Activated CD8-positive, alpha-beta memory T cell treated with anti-CD3 and anti-CD28 coated beads for 24 hours (primary cell): ENCODE results near the gene CCNT2.
"Not testable (repeated sequence)": the region's sequence is repeated elsewhere in the genome, so short reads cannot be mapped to it uniquely, and the experiment has no call there.

Experiments
- DNase-seq: peaks from one replicate; pipeline ENCODE4 v3.0.0-alpha.2; 2020

The CCNT2 gene

DNA sequence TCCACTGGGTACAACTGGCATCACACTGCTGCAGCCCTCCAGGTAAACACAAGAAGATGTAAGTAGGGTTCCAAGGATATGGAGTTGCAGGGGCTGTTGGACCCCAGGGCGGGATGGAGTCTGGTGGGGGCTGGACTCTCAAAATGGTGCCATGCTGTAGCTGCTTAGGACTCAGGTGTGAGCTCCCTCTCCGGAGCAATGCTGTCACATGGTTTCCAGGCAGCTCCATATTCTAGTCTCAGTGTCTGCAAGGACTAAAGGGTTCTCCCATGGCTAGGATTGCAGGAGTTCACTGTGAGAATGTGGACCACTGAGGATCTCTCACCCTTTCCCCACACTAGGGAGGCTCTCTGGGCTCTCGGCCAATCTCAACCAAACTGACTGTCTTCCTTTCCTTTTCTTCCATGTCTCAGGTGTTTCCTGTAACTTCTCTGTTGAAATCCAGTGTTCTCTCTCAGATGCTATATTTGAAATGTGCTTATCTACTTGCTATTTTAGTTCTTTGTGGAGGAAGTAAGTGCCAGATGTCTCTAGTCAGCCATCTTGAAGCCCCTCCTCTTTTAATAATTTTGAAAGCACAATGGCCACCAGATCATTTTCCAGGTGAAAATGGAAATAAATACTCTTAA is 57.6 kb downstream of the CCNT2 start:
- no peak for DNase-seq

DNA sequence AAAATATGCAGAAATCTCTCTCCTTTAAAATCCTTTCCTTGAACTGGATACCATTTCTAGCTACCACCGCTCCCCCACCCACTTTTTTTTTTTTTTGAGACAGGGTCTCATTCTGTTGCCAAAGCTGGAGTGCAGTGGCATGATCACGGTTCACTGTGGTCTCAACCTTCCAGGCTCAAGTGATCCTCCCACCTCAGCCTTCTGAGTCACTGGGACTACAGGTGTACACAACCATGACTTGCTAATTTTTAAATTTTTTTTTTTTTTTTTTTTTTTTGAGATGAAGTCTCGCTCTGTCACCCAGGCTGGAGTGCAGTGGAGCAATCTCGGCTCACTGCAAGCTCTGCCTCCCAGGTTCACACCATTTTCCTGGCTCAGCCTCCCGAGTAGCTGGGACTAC is 58.5 kb downstream of the CCNT2 start:
- not testable (repeated sequence) for DNase-seq

DNA sequence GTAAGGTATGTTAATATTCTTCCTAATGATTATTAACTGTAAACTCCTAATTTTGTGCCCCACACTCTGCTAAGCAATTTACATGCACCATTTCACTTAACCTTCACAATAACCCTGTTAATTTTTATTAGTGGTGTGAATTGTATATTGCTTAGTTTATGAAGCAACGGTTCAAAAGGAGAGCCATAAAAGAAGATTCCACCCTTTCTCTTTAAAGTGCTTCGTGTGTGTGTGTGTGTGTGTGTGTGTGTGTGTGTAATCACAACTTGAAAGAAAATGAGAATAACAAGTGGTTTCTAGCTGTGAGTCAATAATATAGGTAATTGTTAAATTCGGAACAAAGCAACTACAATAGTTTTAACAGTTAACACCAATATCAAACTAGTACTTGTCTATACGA is 60.6 kb downstream of the CCNT2 start:
- no peak for DNase-seq

DNA sequence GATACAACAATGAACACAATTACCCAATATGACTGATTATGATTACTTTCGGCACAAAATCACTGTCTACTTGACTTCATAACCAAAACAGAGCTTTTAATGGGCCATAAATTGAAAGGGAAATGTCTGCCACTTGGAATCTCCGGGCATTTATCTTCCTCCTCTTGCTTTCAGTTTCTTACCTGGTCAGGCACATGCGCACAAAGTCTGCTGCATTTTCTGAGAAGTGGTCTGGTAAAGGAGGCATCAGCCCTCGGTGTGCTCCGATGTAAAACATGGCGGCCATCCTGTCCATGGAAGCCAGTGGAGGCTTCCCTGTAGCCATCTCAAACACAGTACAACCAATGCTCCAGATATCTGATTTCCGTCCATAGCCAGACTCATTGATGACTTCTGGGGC is 62.0 kb downstream of the CCNT2 start:
- DNase-seq = no peak

DNA sequence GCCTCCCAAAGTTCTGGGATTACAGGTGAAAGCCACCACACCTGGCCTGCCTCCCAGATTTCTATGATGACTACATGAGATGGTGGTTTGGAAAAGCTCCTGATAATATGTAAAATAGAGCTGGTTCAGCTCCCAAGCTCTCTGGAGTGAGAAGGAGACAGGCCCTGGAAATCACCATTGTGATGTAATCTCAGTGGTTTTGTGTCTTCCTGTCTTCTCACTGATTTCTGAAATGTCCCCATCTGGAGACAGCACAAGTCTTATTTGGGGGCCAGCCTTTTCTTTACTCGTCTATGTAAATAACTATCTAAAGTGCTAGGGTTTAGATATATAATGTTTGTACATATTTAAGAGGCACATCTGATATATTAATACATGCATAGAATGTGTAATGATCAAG is 64.0 kb downstream of the CCNT2 start:
- DNase-seq = no peak

DNA sequence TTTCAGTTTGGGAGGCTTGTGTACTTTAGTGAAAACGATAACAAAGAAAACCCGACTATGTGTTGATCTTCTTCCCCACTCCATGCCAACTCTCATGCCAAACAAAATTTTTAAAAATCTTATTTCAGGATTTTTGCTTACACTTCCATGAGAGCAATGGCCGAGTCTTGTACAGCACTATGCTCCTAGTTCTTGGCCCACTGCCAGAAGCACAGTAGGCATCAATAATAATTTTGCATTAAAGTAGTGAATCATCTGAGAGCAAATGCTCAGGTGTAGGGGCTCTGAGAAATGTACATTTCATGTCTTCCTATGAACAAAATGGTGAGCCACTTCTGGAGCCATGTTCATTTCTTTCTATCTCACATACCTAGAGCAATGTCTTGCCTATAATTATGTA is 66.4 kb downstream of the CCNT2 start:
- DNase-seq = no peak

DNA sequence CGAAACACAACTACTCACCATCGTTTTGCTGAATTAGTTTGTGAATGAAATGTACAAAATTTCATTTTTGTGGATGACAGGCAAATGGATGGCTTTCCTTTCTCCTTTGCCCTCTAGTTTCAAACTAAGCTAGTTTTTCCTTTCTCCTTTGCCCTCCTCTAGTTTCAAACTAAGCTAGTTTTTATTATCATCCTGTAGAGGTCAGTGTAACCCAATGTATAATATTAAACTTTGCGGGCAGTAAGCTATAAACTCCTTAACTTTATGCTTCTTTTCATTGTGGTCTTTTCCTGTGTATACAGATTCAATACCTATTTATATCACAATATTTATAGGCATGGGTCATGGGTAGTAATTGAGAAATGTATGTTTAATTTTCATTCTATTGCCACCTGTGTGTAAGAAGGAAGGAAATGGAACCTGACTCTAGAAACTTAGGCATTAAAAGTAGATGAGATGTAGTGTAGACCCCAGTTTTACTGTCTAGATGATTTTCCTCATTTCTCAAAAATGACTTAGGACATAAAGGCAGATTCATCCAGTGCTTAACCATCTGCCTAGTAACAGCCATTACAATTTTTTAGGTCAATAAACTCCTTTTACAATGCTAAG is 70.5 kb downstream of the CCNT2 start:
- DNase-seq = no peak

DNA sequence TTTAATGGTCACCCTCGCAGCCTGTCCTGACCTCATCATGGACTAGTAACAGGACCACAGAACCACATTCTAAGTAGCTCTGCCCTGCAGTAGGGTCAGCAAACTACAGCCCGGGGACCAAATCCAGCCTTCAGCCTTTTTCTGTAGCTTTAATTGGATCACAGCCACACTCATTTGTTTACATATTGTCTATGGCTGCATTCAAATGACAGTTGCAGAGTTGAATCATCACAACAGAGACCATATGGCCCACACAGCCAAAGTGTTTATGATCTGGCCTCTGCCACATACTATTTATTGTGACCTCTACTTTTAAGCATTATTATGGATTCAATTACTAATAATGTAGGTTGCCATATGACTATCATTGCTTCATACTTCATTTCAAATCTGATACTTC is 80.9 kb downstream of the CCNT2 start:
- DNase-seq = no peak

DNA sequence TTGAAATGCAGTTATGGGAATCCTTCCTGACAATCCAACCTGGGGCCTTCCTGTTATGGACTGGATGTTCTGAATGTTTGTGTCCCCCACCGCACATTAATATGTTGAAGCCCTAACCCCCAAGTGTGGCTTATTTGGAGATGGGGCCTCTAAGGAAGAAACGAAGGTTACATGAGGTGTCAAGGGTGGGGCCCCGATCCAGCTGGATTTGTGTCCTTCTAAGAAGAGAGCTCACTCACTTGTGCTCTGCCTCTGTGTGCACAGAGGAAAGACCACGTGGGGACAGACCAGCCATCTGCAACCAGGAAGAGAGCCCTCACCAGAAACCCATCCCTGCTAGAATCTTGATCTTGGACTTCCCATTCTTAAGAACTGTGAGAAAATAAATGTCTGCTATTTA is 84.2 kb downstream of the CCNT2 start:
- DNase-seq = no peak

DNA sequence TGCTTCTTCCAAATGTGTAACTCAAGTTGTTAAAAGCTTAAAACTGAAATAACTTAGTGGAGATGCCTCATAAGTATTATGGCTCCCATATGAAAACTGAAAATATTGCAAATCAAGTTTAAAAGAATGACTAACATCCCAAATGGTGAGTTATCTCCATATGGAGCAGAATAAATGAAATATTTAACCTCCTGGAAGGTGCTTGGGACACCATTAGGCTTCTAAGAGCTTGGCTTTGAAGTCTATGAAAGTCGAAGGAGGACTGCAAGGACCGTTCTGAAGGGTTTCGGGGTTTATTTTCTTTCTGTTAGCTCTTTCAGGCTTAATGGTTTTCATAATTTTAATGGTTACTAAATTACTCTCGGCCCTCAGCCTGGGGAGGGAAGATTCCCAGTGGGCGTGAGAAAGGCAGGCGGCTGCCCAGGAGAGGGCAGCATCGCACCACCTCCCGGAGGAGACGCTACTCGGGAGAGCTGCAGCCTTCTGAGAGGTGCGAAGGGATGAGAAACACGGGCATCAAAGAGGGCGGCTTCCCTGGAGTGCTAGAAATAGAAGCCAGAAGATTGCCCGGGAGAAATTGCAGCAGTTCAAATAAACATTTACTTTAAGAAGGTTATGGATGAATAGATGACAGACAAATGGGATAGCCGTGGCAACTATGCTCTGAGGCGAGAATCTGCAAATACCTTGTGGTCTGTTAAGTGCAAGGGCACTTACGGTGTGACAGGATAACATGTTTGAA is 85.6 kb downstream of the CCNT2 start:
- DNase-seq = peak; percentile 87

DNA sequence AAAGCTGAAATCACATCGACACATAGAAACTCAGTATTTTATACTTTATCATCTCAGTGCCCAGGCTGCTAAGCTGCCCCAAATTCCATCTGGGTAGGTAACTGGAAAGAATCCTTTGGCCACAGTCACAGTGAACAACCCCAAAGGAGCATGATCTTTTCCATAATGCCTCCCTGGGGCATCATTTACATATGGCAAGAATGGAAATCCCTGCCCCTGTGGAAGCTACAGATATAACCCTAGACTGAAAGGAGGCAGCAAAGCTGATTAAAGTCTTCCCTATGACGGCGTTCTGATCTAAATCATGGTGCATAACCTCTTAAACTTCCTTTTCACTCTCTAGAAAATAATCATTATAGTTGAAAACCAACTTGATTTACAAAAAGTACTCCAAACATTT is 87.1 kb downstream of the CCNT2 start:
- no peak for DNase-seq
